Measurements from ENCODE around the gene CACNB3. TPM values are rescaled to one million over a fixed set of nuclear protein-coding genes. Genes with fewer than 3 reads are reported as not detected.
A peak's percentile ranks its signal among the peaks of the same experiment; 100 is the strongest.

The CACNB3 gene
- total and polyA plus RNA-seq, 2 of the 13 experiments (the other 11 are each of a cell fraction or from before 2014, with no cell fraction given) = 0.29 to 0.54 TPM

- TF ChIP-seq DMTF1 (CRISPR knock-in tag; IDR thresholded peaks at IDR 0.05) (no peak), ZSCAN25 (CRISPR knock-in tag; IDR thresholded peaks at IDR 0.05) (no peak), CHCHD3 (CRISPR knock-in tag; IDR thresholded peaks at IDR 0.05) (no peak), SRSF1 (optimal IDR thresholded peaks at IDR 0.05; ENCODE audit: low read depth, low read length) (no peak), ZNF574 (CRISPR knock-in tag; IDR thresholded peaks at IDR 0.05) (no peak), MZF1 (CRISPR knock-in tag; IDR thresholded peaks at IDR 0.05; ENCODE audit: borderline replicate concordance) (no peak), ZFP91 (CRISPR knock-in tag; IDR thresholded peaks at IDR 0.05; ENCODE audit: borderline replicate concordance) (no peak), KMT2A (CRISPR knock-in tag; IDR thresholded peaks at IDR 0.05) (no peak), MIER2 (CRISPR knock-in tag; IDR thresholded peaks at IDR 0.05) (0 out of 2 replicates have a peak, but pooled peaks have one; percentile 17), TEAD2 (CRISPR knock-in tag; IDR thresholded peaks at IDR 0.05) (no peak), ZNF558 (CRISPR knock-in tag; IDR thresholded peaks at IDR 0.05; ENCODE audit: borderline replicate concordance) (no peak), ZFP36L2 (CRISPR knock-in tag; IDR thresholded peaks at IDR 0.05) (no peak), ATM (IDR thresholded peaks at IDR 0.05; ENCODE audit: borderline replicate concordance) (no peak), EZH2 (conservative IDR thresholded peaks at IDR 0.05; ENCODE audit: low read depth, low read length) (no peak), ZBTB8A (CRISPR knock-in tag; IDR thresholded peaks at IDR 0.05; ENCODE audit: borderline replicate concordance, low read depth) (no peak), RARG (CRISPR knock-in tag; IDR thresholded peaks at IDR 0.05; ENCODE audit: low read depth) (no peak), ZNF256 (CRISPR knock-in tag; conservative IDR thresholded peaks at IDR 0.05) (0 out of 2 replicates have a peak, but pooled peaks have one; percentile 2), ZNF766 (CRISPR knock-in tag; IDR thresholded peaks at IDR 0.05; ENCODE audit: borderline replicate concordance) (no peak), FOXC1 (CRISPR knock-in tag; IDR thresholded peaks at IDR 0.05; ENCODE audit: borderline replicate concordance) (no peak), ELK4 (CRISPR knock-in tag; IDR thresholded peaks at IDR 0.05; ENCODE audit: borderline replicate concordance) (no peak)
These were observed 34.7 kb downstream of the CACNB3 start (continued) for GRCh38 chr12:48852734-48853688.
